Kidney (tissue), 14 donors: ENCODE data around the gene PRR16. TPM values are rescaled to one million over a fixed set of nuclear protein-coding genes. Genes with fewer than 3 reads are reported as not detected.

Experiments used
- DNase-seq, 5 donors: peaks; one replicate each; pipeline ENCODE4 v3.0.0-alpha.2; 2013 to 2020
- FAIRE-seq: peaks from 2 replicates; lab custom pipeline; 2012; peaks lifted over from hg19 to GRCh38; lab: Jason Lieb, UNC
- H3K27ac ChIP-seq, 2 donors: one replicate each; pipeline ENCODE4 v1.7.0; 2013; ENCODE audit warnings: low read depth in 2 of 2, low read length in 2 of 2, inconsistent platforms in 1 of 2
- H3K27me3 ChIP-seq: one replicate; pipeline ENCODE4 v1.7.1; 2013; ENCODE audit warnings: low read length, inconsistent platforms; ENCODE audit not compliant: control insufficient read depth, insufficient read depth
- H3K36me3 ChIP-seq, 3 donors: one replicate each; pipeline versions ENCODE4 v1.7.0 to v1.7.1; 2013; ENCODE audit warnings: low read length in 3 of 3, control low read depth in 1 of 3, inconsistent platforms in 1 of 3; ENCODE audit not compliant: insufficient read depth in 3 of 3, control insufficient read depth in 2 of 3
- H3K4me1 ChIP-seq, 3 donors: one replicate each; pipeline versions ENCODE4 v1.7.0 to v1.7.1; 2013; ENCODE audit warnings: low read length in 3 of 3, inconsistent platforms in 1 of 3, low read depth in 1 of 3; ENCODE audit not compliant: control insufficient read depth in 2 of 3, insufficient read depth in 2 of 3
- H3K4me3 ChIP-seq, 3 donors: one replicate each; pipeline versions ENCODE4 v1.7.0 to v1.8.1; 2013; ENCODE audit warnings: low read length in 3 of 3, control low read depth in 1 of 3, inconsistent platforms in 1 of 3
- H3K9ac ChIP-seq, 3 donors: one replicate each; pipeline versions ENCODE4 v1.7.0 to v1.7.1; 2013; ENCODE audit warnings: low read length in 3 of 3, control low read depth in 1 of 3, inconsistent platforms in 1 of 3
- H3K9me3 ChIP-seq, 3 donors: one replicate each; pipeline versions ENCODE4 v1.7.0 to v1.7.1; 2013; ENCODE audit warnings: low read length in 3 of 3, control low read depth in 1 of 3, inconsistent platforms in 1 of 3; ENCODE audit not compliant: control insufficient read depth in 2 of 3, insufficient read depth in 1 of 3
- intact Hi-C: fragments of 100-400 bp; cut with DNase I; formaldehyde crosslinking; loops from one replicate; pipeline ENCODE4 v1.11.1; 2022
- polyA plus RNA-seq: library from polyadenylated mRNA; stranded (reverse); fragments of 350-450 nt; fragmentation: Illumina TruSeq; extraction: RNeasy Lipid Tissue Mini Kit (QIAGEN cat#74804); gene quantifications from one replicate; pipeline ENCODE4 v1.2.3, GENCODE V29; 2014; ENCODE audit warnings: low read depth, low replicate concordance; ENCODE audit not compliant: insufficient read depth
- total RNA-seq: library from RNA; stranded (reverse); fragmentation: NEBNext Ultra II Directional; extraction: Animal tissue kit (Norgen Biotek cat#: 25700); gene quantifications from one replicate; pipeline ENCODE4 v1.2.1, GENCODE V29; 2021
- TF ChIP-seq, protein P1 (sequence below): IDR thresholded peaks from 3 replicates; pipeline ENCODE4 v1.5.1; 2012; ENCODE audit warnings: mild to moderate bottlenecking, moderate library complexity, borderline replicate concordance; ENCODE audit not compliant: insufficient read depth; ENCODE audit errors: extremely low read depth
- donor health status: control.
- donor health status: control.
- donor health status: control.
- donor health status: control.
- donor health status: control.
- donor health status: DM: yes; HTN: yes; CAD: no.
- donor health status: Normal renal cell carcinoma (clear cell type).

The PRR16 gene
- total and polyA plus RNA-seq, 2 donors from 2014 or later, result 2.4 to 3.6 TPM

DNA sequence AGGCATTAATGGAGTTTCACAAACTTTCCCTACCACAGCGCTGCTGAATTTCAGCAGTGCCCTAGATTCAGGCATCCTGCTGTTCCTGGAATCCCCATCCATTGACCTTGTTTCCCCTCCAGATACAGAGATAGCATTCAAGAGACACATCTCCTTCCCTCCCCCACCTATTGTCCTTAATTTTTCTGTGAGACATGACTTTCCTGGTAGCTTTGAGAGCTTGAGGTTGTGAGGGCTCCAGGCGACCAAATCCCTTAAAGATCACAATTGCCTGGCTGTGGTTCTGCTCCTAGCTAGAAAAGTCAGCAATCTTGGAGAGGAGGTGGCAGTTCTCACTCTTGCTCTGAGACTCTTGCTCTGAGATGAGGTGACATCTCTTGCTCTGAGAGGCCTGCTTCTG, 48.0 kb downstream of the PRR16 start:
- Histone ChIP-seq H3K36me3 (no peaks in the 10 kb centered on the region), H3K4me1 (no peaks in the 10 kb centered on the region), H3K27me3 (no peaks in the 10 kb centered on the region), H3K27ac (no peak overlapping the region), H3K9me3 (no peaks in the 10 kb centered on the region), H3K9ac (no peak overlapping the region), H3K4me3 (no peak overlapping the region)
- TF ChIP-seq, protein P1, sequence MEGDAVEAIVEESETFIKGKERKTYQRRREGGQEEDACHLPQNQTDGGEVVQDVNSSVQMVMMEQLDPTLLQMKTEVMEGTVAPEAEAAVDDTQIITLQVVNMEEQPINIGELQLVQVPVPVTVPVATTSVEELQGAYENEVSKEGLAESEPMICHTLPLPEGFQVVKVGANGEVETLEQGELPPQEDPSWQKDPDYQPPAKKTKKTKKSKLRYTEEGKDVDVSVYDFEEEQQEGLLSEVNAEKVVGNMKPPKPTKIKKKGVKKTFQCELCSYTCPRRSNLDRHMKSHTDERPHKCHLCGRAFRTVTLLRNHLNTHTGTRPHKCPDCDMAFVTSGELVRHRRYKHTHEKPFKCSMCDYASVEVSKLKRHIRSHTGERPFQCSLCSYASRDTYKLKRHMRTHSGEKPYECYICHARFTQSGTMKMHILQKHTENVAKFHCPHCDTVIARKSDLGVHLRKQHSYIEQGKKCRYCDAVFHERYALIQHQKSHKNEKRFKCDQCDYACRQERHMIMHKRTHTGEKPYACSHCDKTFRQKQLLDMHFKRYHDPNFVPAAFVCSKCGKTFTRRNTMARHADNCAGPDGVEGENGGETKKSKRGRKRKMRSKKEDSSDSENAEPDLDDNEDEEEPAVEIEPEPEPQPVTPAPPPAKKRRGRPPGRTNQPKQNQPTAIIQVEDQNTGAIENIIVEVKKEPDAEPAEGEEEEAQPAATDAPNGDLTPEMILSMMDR, result no peak
- intact Hi-C loops, result no loop called here
- FAIRE-seq (no peak), DNase-seq (no peak)

DNA sequence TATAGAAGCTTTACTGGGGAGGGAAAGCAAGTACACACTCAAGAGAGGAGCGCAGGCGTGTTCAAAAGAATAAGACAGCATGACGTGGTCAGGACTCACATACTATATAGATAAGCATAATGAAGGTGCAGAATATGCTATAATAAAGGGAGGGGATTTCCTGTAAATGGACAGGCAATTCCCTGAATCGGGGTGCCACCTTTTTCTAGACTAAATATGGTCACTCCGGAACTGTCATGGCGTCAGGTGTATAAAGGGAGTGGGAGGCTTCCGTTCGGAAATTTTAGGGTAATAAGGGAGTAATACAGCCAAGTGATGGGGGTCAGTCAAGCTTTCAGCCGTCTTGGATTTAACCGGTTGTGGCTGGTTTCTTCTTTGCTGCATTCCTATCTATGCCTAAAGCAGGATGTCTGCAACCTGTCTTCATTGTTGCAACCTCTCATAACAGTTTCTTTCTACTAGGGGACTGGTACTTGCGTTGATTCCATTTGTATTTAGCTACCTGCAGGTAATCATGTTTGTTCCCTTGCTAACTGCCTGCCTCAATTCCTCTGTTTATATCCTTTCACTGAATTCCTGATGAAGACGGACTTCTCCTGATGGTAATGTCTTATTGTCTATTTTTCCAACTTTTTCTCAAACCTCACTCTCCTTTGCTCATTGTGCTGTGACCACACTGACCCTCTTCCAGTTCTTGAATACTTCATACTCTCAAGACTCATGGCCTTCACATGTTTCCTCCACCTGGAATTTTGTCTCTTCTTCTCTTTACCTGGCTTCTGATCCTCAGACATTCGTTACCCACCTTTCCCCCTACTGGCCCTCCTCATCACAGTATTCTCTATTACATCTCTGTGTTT, 48.9 kb downstream of the PRR16 start:
- intact Hi-C loops, result no loop called here

DNA sequence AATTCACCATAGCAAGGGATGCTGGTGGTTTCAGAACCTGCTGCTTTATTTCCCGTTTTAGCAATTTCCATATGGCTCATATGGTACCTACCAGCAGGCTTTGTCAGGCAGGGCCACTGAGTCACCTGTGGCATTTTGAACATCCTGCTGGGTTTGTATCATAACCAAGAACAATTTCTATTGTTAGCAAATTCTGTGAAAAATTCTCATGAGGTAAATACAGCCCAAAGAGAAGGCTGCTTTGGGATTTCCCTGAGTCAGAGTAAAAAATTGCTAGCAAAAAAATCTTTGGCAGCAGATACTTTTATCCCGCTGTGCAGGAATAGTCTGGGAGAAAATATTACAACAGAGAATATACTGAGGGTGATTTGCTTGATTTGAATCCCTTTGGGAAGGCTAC, 52.7 kb downstream of the PRR16 start:
- Histone ChIP-seq H3K4me3 (no peak overlapping the region), H3K27ac (no peak overlapping the region), H3K4me1 (no peaks in the 10 kb centered on the region), H3K9ac (no peak overlapping the region), H3K9me3 (no peaks in the 10 kb centered on the region), H3K27me3 (no peaks in the 10 kb centered on the region), H3K36me3 (no peaks in the 10 kb centered on the region)
- intact Hi-C loops, result no loop called here
- TF ChIP-seq, protein P1, result no peak
- no peak for DNase-seq
- no peak for FAIRE-seq

More for the DNA sequence above, 48.9 kb downstream of the PRR16 start:
- Histone ChIP-seq H3K36me3 (no peaks in the 10 kb centered on the region), H3K9ac (no peak overlapping the region), H3K4me3 (no peak overlapping the region), H3K4me1 (no peaks in the 10 kb centered on the region), H3K27me3 (no peaks in the 10 kb centered on the region), H3K9me3 (no peaks in the 10 kb centered on the region), H3K27ac (no peak overlapping the region)
- TF ChIP-seq, protein P1, result no peak
- DNase-seq (no peak), FAIRE-seq (no peak)
